Breast epithelium (tissue), 4 donors: ENCODE measurements around the gene AP1S3. TPM values are rescaled to one million over a fixed set of nuclear protein-coding genes. Genes with fewer than 3 reads are reported as not detected.

Experiments
- DNase-seq, 2 donors: peaks; one replicate each; pipeline ENCODE4 v3.0.0-alpha.2; 2019; ENCODE audit warnings: low spot score in 2 of 2
- H3K27ac ChIP-seq, 2 donors: fragments of 200-600 bp; sonication (generic) in 1 of 2; one replicate each; pipeline ENCODE4 v1.5.1; 2016 to 2019; ENCODE audit warnings: mild to moderate bottlenecking in 1 of 2
- H3K27me3 ChIP-seq, 2 donors: fragments of 200-600 bp; sonication (generic) in 1 of 2; one replicate each; pipeline versions ENCODE4 v1.5.1 to v1.6.0; 2017 to 2019; ENCODE audit warnings: control low read depth in 1 of 2, mild to moderate bottlenecking in 1 of 2
- H3K36me3 ChIP-seq: fragments of 200-600 bp; one replicate; pipeline ENCODE4 v1.5.1; 2019
- H3K4me1 ChIP-seq, 2 donors: fragments of 200-600 bp; sonication (generic); one replicate each; pipeline ENCODE4 v1.5.1; 2016 to 2019; ENCODE audit warnings: control low read depth in 1 of 2
- H3K4me3 ChIP-seq, 3 donors: fragments of 200-600 bp; sonication (generic); 1 replicate in 2 of 3; 2 replicates in 1 of 3; pipeline ENCODE4 v1.5.1; 2016 to 2019; ENCODE audit warnings: mild to moderate bottlenecking in 3 of 3, moderate library complexity in 2 of 3
- H3K9me3 ChIP-seq, 2 donors: fragments of 200-600 bp; sonication (generic) in 1 of 2; one replicate each; pipeline ENCODE4 v1.5.1; 2016 to 2019; ENCODE audit warnings: control low read depth in 1 of 2
- CTCF ChIP-seq, 3 donors: fragments of 450-650 bp; IDR thresholded peaks; one replicate each; pipeline ENCODE4 v1.5.1; 2016 to 2017; ENCODE audit warnings: antibody characterized with exemption in 3 of 3, mild to moderate bottlenecking in 3 of 3, moderate library complexity in 3 of 3
- POLR2A ChIP-seq: fragments of 450-650 bp; IDR thresholded peaks from one replicate; pipeline ENCODE4 v1.6.1; 2016; ENCODE audit warnings: antibody characterized with exemption, mild to moderate bottlenecking, moderate library complexity
- POLR2AphosphoS5 ChIP-seq, 3 donors: sonication (generic); formaldehyde crosslinking; IDR thresholded peaks; one replicate each; pipeline ENCODE4 v1.6.1; 2017; ENCODE audit warnings: antibody characterized with exemption in 3 of 3
- intact Hi-C: fragments of 100-400 bp; cut with DNase I; formaldehyde crosslinking; loops from one replicate; pipeline ENCODE4 v1.15.1; 2023; ENCODE audit warnings: low total_unique reads
- total RNA-seq, 3 donors: library from RNA; depleted of rRNA; stranded (reverse); fragments of >200 nt; gene quantifications; one replicate each; pipeline ENCODE4 v1.1.0, GENCODE V29; 2016

The AP1S3 gene
- total RNA-seq, 3 donors from 2014 or later, result 2.1 to 9.5 (median 4.7) TPM

- H3K27ac ChIP-seq, result no peak overlapping the region
- TF ChIP-seq POLR2AphosphoS5 (IDR thresholded peaks at IDR 0.05) (no peak), POLR2A (no peak), CTCF (IDR thresholded peaks at IDR 0.05) (no peak)
- intact Hi-C loops, result no loop called here
- no peaks in the 10 kb centered on the region for H3K9me3 ChIP-seq
- no peak for DNase-seq
- no peak overlapping the region for H3K4me3 ChIP-seq
- H3K27me3 ChIP-seq, result no peaks in the 10 kb centered on the region
- H3K4me1 ChIP-seq, result no peaks in the 10 kb centered on the region
- H3K36me3 ChIP-seq, result no peaks in the 10 kb centered on the region
These were observed 100.2 kb downstream of the AP1S3 start for GRCh38 chr2:223737207-223737606.

- no peak for DNase-seq
- no peak overlapping the region for H3K4me3 ChIP-seq
- intact Hi-C loops, result no loop called here
- H3K27me3 ChIP-seq, result no peaks in the 10 kb centered on the region
- H3K36me3 ChIP-seq, result no peaks in the 10 kb centered on the region
- no peak overlapping the region for H3K27ac ChIP-seq
- no peaks in the 10 kb centered on the region for H3K9me3 ChIP-seq
- no peaks in the 10 kb centered on the region for H3K4me1 ChIP-seq
- TF ChIP-seq POLR2A (no peak), CTCF (IDR thresholded peaks at IDR 0.05) (no peak), POLR2AphosphoS5 (IDR thresholded peaks at IDR 0.05) (no peak)
These were observed 100.9 kb downstream of the AP1S3 start for GRCh38 chr2:223736488-223736887.

- Histone ChIP-seq H3K9me3 (no peaks in the 10 kb centered on the region), H3K36me3 (no peaks in the 10 kb centered on the region), H3K4me3 (no peak overlapping the region), H3K27ac (no peak overlapping the region), H3K27me3 (no peaks in the 10 kb centered on the region), H3K4me1 (no peaks in the 10 kb centered on the region)
- no peak for TF ChIP-seq CTCF (IDR thresholded peaks at IDR 0.05)
- TF ChIP-seq POLR2A, result no peak
- TF ChIP-seq POLR2AphosphoS5 (IDR thresholded peaks at IDR 0.05), result no peak
- intact Hi-C loops, result no loop called here
- no peak for DNase-seq
These were observed 101.6 kb downstream of the AP1S3 start for GRCh38 chr2:223735659-223736244.

GRCh38 chr2:223735035-223735640, 102.2 kb downstream of the AP1S3 start:
- no peaks in the 10 kb centered on the region for H3K4me1 ChIP-seq
- TF ChIP-seq POLR2A (no peak), CTCF (IDR thresholded peaks at IDR 0.05) (no peak), POLR2AphosphoS5 (IDR thresholded peaks at IDR 0.05) (no peak)
- H3K36me3 ChIP-seq, result no peaks in the 10 kb centered on the region
- no peaks in the 10 kb centered on the region for H3K9me3 ChIP-seq
- H3K4me3 ChIP-seq, result no peak overlapping the region
- H3K27ac ChIP-seq, result no peak overlapping the region
- H3K27me3 ChIP-seq, result no peaks in the 10 kb centered on the region
- intact Hi-C loops, result no loop called here
- DNase-seq, result no peak

- DNase-seq, result no peak
- TF ChIP-seq POLR2A (no peak), CTCF (IDR thresholded peaks at IDR 0.05) (no peak), POLR2AphosphoS5 (IDR thresholded peaks at IDR 0.05) (no peak)
- no peaks in the 10 kb centered on the region for H3K36me3 ChIP-seq
- H3K4me1 ChIP-seq, result no peaks in the 10 kb centered on the region
- H3K4me3 ChIP-seq, result no peak overlapping the region
- intact Hi-C loops, result no loop called here
- H3K27me3 ChIP-seq, result no peaks in the 10 kb centered on the region
- H3K27ac ChIP-seq, result no peak overlapping the region
- no peaks in the 10 kb centered on the region for H3K9me3 ChIP-seq
These were observed 103.0 kb downstream of the AP1S3 start for GRCh38 chr2:223734346-223734745.
